ENCODE measurements around the gene SORL1. TPM values are rescaled to one million over a fixed set of nuclear protein-coding genes. Genes with fewer than 3 reads are reported as not detected.

The SORL1 gene
- total and polyA plus RNA-seq, 9 of the 15 experiments (the other 6 are each of a cell fraction or from before 2014, with no cell fraction given), result 0.01 to 0.66 TPM; not detected in 7

DNA sequence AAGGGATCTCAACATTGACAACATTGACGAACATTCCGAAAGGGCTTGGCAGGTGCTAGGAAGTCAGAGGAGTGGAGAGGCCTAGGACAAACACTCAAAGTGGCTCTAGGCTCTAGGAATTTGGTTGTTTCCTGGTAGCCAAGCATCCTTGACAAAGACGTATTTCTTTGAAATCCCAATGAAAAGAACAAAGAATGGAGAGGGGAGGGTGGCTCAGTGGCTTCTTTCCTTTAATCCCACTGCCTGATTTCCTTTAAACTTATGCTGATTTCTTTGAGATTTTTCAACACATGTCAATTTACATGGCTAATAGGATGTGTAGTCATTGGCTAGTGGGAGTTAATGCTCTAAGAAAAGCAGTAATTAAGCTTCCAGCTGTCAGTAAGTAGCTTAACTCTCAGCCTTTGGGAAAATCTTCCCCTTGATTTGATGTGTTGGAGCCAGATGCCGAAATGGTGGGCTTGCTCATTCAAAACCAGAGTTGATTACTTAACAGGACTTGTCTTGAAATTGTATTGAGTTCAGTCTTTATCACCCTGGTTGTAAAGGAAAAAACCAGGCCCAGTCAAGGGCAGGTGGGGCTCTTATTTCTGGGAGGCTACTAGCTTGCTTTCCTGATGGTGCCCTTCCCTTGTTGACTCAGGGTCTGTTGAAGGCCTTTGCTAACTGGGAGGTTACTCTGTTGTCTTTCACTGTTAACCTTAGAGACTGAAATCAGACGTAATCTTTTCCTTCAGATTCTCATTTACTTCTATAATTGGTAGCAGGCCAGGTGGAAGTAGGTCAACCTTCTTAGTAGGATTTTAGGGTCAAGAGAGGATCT, 45.3 kb downstream of the SORL1 start:
- ChIA-PET POLR2A (interaction anchor here (0.6 to 0.8 kb wide), 2 partner anchors 11 to 240 kb away, joined by 3 read pairs; no protein-coding TSS in a partner anchor), CTCF (ENCODE audit: low intra/inter-chr PET ratio) (no interaction called here)
- TF ChIP-seq CEBPG (CRISPR knock-in tag; IDR thresholded peaks at IDR 0.05), result no peak
- no peak for TF ChIP-seq CEBPG (tag; conservative IDR thresholded peaks at IDR 0.05 in 1 of 2, IDR thresholded peaks at IDR 0.05 in 1 of 2)
- TF ChIP-seq POLR2B (IDR thresholded peaks at IDR 0.05; ENCODE audit: low read depth, partially characterized antibody), result no peak
- no peaks in the 10 kb centered on the region for H3K9me1 ChIP-seq (ENCODE audit: control insufficient read depth, insufficient read depth, low read length)
- no peak overlapping the region for H3K27ac ChIP-seq (ENCODE audit: extremely low read depth, low read depth, low read length)
- H3K79me2 ChIP-seq (ENCODE audit: control insufficient read depth, insufficient read depth, low read length), result no peaks in the 10 kb centered on the region
- no peaks in the 10 kb centered on the region for H3K9me3 ChIP-seq (replicated peaks; ENCODE audit: control insufficient read depth, insufficient read depth, low read depth, low read length)
- H2AFZ ChIP-seq (ENCODE audit: low read depth, low read length), result no peak overlapping the region
- H3K4me1 ChIP-seq (replicated peaks in 1 of 2; ENCODE audit: control insufficient read depth in 2 of 2, insufficient read depth in 2 of 2, low read length in 2 of 2), result no peaks in the 10 kb centered on the region
- intact Hi-C loops (cut with micrococcal nuclease), result no loop called here
- no peaks in the 10 kb centered on the region for H3K27me3 ChIP-seq (ENCODE audit: control insufficient read depth in 2 of 2, insufficient read depth in 2 of 2, low read length in 2 of 2)
- H3K4me3 ChIP-seq, result no peak overlapping the region
- no peak overlapping the region for H3K9ac ChIP-seq (ENCODE audit: insufficient read depth in 1 of 2, low read depth in 2 of 2, low read length in 2 of 2)
- ATAC-seq, result no peak
- BruUV-seq (replicated peaks), result no TSS peak
- no peak for FAIRE-seq
- WGBS (ENCODE audit: insufficient coverage, low coverage, missing lambda C conversion rate), result 0% methylated on average over 5 of the region's 5 CpGs
- H3K36me3 ChIP-seq (ENCODE audit: control insufficient read depth, insufficient read depth, low read length), result no peaks in the 10 kb centered on the region
- no peak overlapping the region for H3K4me2 ChIP-seq (ENCODE audit: insufficient read depth, low read length)
- in situ Hi-C loops (cut with MboI), result no loop called here
- no peak for DNase-seq (ENCODE audit: extremely low read depth in 1 of 4, low spot score in 3 of 4)
- H4K20me1 ChIP-seq (replicated peaks; ENCODE audit: control insufficient read depth, insufficient read depth, low read length), result no peaks in the 10 kb centered on the region

DNA sequence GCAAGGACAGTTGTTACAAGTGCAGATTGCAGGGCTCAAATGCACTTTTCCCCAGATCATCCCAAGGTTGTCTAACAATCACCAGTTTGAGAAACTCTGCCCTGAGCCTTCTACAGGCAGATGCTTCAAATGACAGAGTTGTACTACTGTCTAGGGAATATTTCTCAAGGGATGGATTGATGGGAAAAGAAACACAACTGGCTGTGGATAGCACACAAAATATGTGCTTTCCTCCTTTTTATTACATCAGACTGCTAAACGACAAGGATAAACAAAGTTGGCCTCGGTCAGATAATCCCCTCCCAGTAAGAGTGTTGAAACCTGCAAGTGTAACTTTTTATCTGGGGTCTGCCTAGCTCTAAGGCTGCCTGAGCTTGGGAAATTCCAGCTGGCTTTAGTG, 47.3 kb downstream of the SORL1 start:
- in situ Hi-C loops (cut with MboI) (no loop called here), intact Hi-C loops (cut with micrococcal nuclease) (no loop called here)
- H3K27me3 ChIP-seq (ENCODE audit: control insufficient read depth in 2 of 2, insufficient read depth in 2 of 2, low read length in 2 of 2), result no peaks in the 10 kb centered on the region
- H3K9me1 ChIP-seq (ENCODE audit: control insufficient read depth, insufficient read depth, low read length), result no peaks in the 10 kb centered on the region
- FAIRE-seq (no peak), DNase-seq (ENCODE audit: extremely low read depth in 1 of 4, low spot score in 3 of 4) (no peak), ATAC-seq (no peak)
- CTCF ChIA-PET (ENCODE audit: low intra/inter-chr PET ratio), result no interaction called here
- no peaks in the 10 kb centered on the region for H4K20me1 ChIP-seq (replicated peaks; ENCODE audit: control insufficient read depth, insufficient read depth, low read length)
- no peak overlapping the region for H3K9ac ChIP-seq (ENCODE audit: insufficient read depth in 1 of 2, low read depth in 2 of 2, low read length in 2 of 2)
- 0% methylated on average over 2 of the region's 2 CpGs for WGBS (ENCODE audit: insufficient coverage, low coverage, missing lambda C conversion rate)
- no peaks in the 10 kb centered on the region for H3K4me1 ChIP-seq (replicated peaks in 1 of 2; ENCODE audit: control insufficient read depth in 2 of 2, insufficient read depth in 2 of 2, low read length in 2 of 2)
- H3K4me2 ChIP-seq (ENCODE audit: insufficient read depth, low read length), result no peak overlapping the region
- H3K79me2 ChIP-seq (ENCODE audit: control insufficient read depth, insufficient read depth, low read length), result no peaks in the 10 kb centered on the region
- BruUV-seq (replicated peaks), result no TSS peak
- POLR2A ChIA-PET, result no interaction called here
- H3K27ac ChIP-seq (ENCODE audit: extremely low read depth, low read depth, low read length), result no peak overlapping the region
- no peak overlapping the region for H2AFZ ChIP-seq (ENCODE audit: low read depth, low read length)
- H3K4me3 ChIP-seq, result no peak overlapping the region
- H3K9me3 ChIP-seq (replicated peaks; ENCODE audit: control insufficient read depth, insufficient read depth, low read depth, low read length), result no peaks in the 10 kb centered on the region
- no peaks in the 10 kb centered on the region for H3K36me3 ChIP-seq (ENCODE audit: control insufficient read depth, insufficient read depth, low read length)
- TF ChIP-seq ZNF408 (CRISPR knock-in tag; IDR thresholded peaks at IDR 0.05; ENCODE audit: low read depth), result no peak
- TF ChIP-seq SIN3A (IDR thresholded peaks at IDR 0.05; ENCODE audit: borderline replicate concordance in 2 of 2, control insufficient read depth in 1 of 2, low read depth in 2 of 2, low read length in 2 of 2), result no peak
- TF ChIP-seq PML (IDR thresholded peaks at IDR 0.05; ENCODE audit: low read length), result no peak
- TF ChIP-seq BCOR (IDR thresholded peaks at IDR 0.05), result no peak
- no peak for TF ChIP-seq PTRF (tag; IDR thresholded peaks at IDR 0.05)
- no peak for TF ChIP-seq ADNP (tag; IDR thresholded peaks at IDR 0.05)
- no peak for TF ChIP-seq MECOM (CRISPR knock-in tag; IDR thresholded peaks at IDR 0.05)
- TF ChIP-seq XRCC3 (IDR thresholded peaks at IDR 0.05), result no peak
- no peak for TF ChIP-seq TAF9B (IDR thresholded peaks at IDR 0.05; ENCODE audit: partially characterized antibody)
- no peak for TF ChIP-seq NR4A1 (CRISPR knock-in tag; IDR thresholded peaks at IDR 0.05)
- TF ChIP-seq NR4A1 (tag; IDR thresholded peaks at IDR 0.05), result no peak
- no peak for TF ChIP-seq TCF7 (IDR thresholded peaks at IDR 0.05; ENCODE audit: borderline replicate concordance)
- TF ChIP-seq CAMTA2 (CRISPR knock-in tag; conservative IDR thresholded peaks at IDR 0.05), result no peak
- no peak for TF ChIP-seq SLC30A9 (CRISPR knock-in tag; IDR thresholded peaks at IDR 0.05)
- no peak for TF ChIP-seq EP300 (IDR thresholded peaks at IDR 0.05; ENCODE audit: low read length)
